H1 (cell line): ENCODE results near the gene YPEL4. TPM values are rescaled to one million over a fixed set of nuclear protein-coding genes. Genes with fewer than 3 reads are reported as not detected.
"Not testable (repeated sequence)": the region's sequence is repeated elsewhere in the genome, so short reads cannot be mapped to it uniquely, and the experiment has no call there.

ENCODE experiments used
- CTCF ChIA-PET: fragments of 300-600 bp; sonication (Branson Sonifier 250); formaldehyde crosslinking; loops from one replicate; lab custom pipeline; 2021; ENCODE audit not compliant: partially characterized antibody; lab: Charles Lee
- POLR2A ChIA-PET: fragments of 300-600 bp; sonication (Branson Sonifier 250); formaldehyde crosslinking; loops from one replicate; lab custom pipeline; 2021; ENCODE audit warnings: inconsistent platforms; ENCODE audit not compliant: partially characterized antibody; lab: Charles Lee
- DNase-seq, 2 experiments: peaks; one replicate each; pipeline versions ENCODE4 v3.0.0 to v3.0.0-alpha.2; 2010 to 2022; ENCODE audit warnings: low spot score in 2 of 2, low read depth in 1 of 2, mixed read lengths in 1 of 2
- FAIRE-seq: peaks from 2 replicates; lab custom pipeline; 2011; peaks lifted over from hg19 to GRCh38; lab: Jason Lieb, UNC
- H2AFZ ChIP-seq: 2 replicates; pipeline ENCODE4 v1.8.1; 2012; ENCODE audit warnings: low read length, inconsistent platforms
- H2AK5ac ChIP-seq: 2 replicates; pipeline ENCODE4 v1.6.1; 2013; ENCODE audit warnings: low read depth, low read length
- H2BK120ac ChIP-seq: replicated peaks from 2 replicates; pipeline ENCODE3; 2013; ENCODE audit warnings: low read depth, low read length, inconsistent platforms
- H2BK12ac ChIP-seq: 2 replicates; pipeline ENCODE4 v1.6.1; 2013; ENCODE audit warnings: low read depth, low read length
- H2BK15ac ChIP-seq: 2 replicates; pipeline ENCODE4 v1.6.1; 2013; ENCODE audit warnings: low read length
- H2BK20ac ChIP-seq: 2 replicates; pipeline ENCODE4 v1.6.1; 2013; ENCODE audit warnings: low read length
- H2BK5ac ChIP-seq: 2 replicates; pipeline ENCODE4 v1.6.1; 2013; ENCODE audit warnings: low read depth, low read length
- H3K14ac ChIP-seq: 2 replicates; pipeline ENCODE4 v1.6.1; 2013; ENCODE audit warnings: inconsistent platforms; ENCODE audit not compliant: insufficient read length
- H3K18ac ChIP-seq: 2 replicates; pipeline ENCODE4 v1.6.1; 2013; ENCODE audit warnings: low read length; ENCODE audit errors: extremely low read depth
- H3K23ac ChIP-seq: 2 replicates; pipeline ENCODE4 v1.6.1; 2013; ENCODE audit warnings: inconsistent platforms; ENCODE audit not compliant: insufficient read length
- H3K23me2 ChIP-seq: 2 replicates; pipeline ENCODE4 v1.6.1; 2013; ENCODE audit warnings: low read depth, low read length
- H3K27ac ChIP-seq: 2 replicates; pipeline ENCODE4 v1.6.1; 2011; ENCODE audit warnings: low read depth, low read length, inconsistent platforms
- H3K27me3 ChIP-seq, 4 experiments: replicated peaks in 1 of 4; 1 replicate in 1 of 4; 2 replicates in 3 of 4; pipeline versions ENCODE4 v1.6.1 to v1.8.1; 2011 to 2013; ENCODE audit warnings: low read length in 3 of 4, mild to moderate bottlenecking in 3 of 4, inconsistent platforms in 2 of 4, mixed read lengths in 2 of 4, moderate library complexity in 1 of 4; ENCODE audit not compliant: control insufficient read depth in 3 of 4, insufficient read depth in 3 of 4; ENCODE audit errors: extremely low read depth in 1 of 4
- H3K36me3 ChIP-seq, 4 experiments: 2 replicates each; pipeline versions ENCODE4 v1.6.1 to v1.8.1; 2011 to 2013; ENCODE audit warnings: mild to moderate bottlenecking in 4 of 4, low read length in 3 of 4, moderate library complexity in 2 of 4, control low read depth in 1 of 4, inconsistent platforms in 1 of 4; ENCODE audit not compliant: insufficient read depth in 4 of 4, control insufficient read depth in 2 of 4
- H3K4ac ChIP-seq: replicated peaks from 2 replicates; pipeline ENCODE3; 2013; ENCODE audit warnings: low read length, low read depth, mixed read lengths, inconsistent platforms; ENCODE audit not compliant: insufficient read length
- H3K4me1 ChIP-seq, 4 experiments: replicated peaks in 1 of 4; 1 replicate in 1 of 4; 2 replicates in 3 of 4; pipeline versions ENCODE4 v1.6.1 to v1.8.1; 2011 to 2013; ENCODE audit warnings: low read length in 3 of 4, inconsistent platforms in 2 of 4, mixed read lengths in 1 of 4; ENCODE audit not compliant: insufficient read depth in 4 of 4, control insufficient read depth in 3 of 4
- H3K4me2 ChIP-seq, 2 experiments: 2 replicates each; pipeline versions ENCODE4 v1.6.1 to v1.8.1; 2011 to 2013; ENCODE audit warnings: low read depth in 2 of 2, low read length in 2 of 2, control low read depth in 1 of 2, inconsistent platforms in 1 of 2, mild to moderate bottlenecking in 1 of 2; ENCODE audit not compliant: insufficient read depth in 1 of 2
- H3K4me3 ChIP-seq, 4 experiments: fragments of 200-600, 300-600 bp in 1 of 4; sonication (generic), shearing (Covaris generic), sonication (Bioruptor Twin) in 1 of 4; 2 replicates each; pipeline versions ENCODE4 v1.5.1 to v1.8.1; 2011 to 2016; ENCODE audit warnings: low read length in 4 of 4, low read depth in 3 of 4, control low read depth in 2 of 4, inconsistent platforms in 2 of 4, mild to moderate bottlenecking in 2 of 4, mixed read lengths in 1 of 4, moderate library complexity in 1 of 4; ENCODE audit not compliant: insufficient read depth in 2 of 4; ENCODE audit errors: extremely low read depth in 1 of 4
- H3K56ac ChIP-seq: replicated peaks from 2 replicates; pipeline ENCODE3; 2013; ENCODE audit warnings: low read depth, mild to moderate bottlenecking, mixed read lengths, low read length, inconsistent platforms; ENCODE audit not compliant: insufficient read length
- H3K79me1 ChIP-seq: 2 replicates; pipeline ENCODE4 v1.6.1; 2013; ENCODE audit warnings: low read depth, low read length, control low read depth
- H3K79me2 ChIP-seq, 2 experiments: 2 replicates each; pipeline versions ENCODE4 v1.6.1 to v1.8.1; 2012 to 2013; ENCODE audit warnings: low read length in 2 of 2, mild to moderate bottlenecking in 2 of 2, inconsistent platforms in 1 of 2; ENCODE audit not compliant: insufficient read depth in 2 of 2, control insufficient read depth in 1 of 2
- H3K9ac ChIP-seq, 4 experiments: replicated peaks in 1 of 4; 1 replicate in 1 of 4; 2 replicates in 3 of 4; pipeline versions ENCODE4 v1.6.1 to v1.8.1; 2011 to 2013; ENCODE audit warnings: low read depth in 3 of 4, low read length in 3 of 4, control low read depth in 2 of 4, mild to moderate bottlenecking in 2 of 4, moderate library complexity in 2 of 4, inconsistent platforms in 1 of 4; ENCODE audit errors: extremely low read depth in 1 of 4
- H3K9me3 ChIP-seq, 2 experiments: 2 replicates each; pipeline versions ENCODE4 v1.6.1 to v1.8.1; 2012 to 2013; ENCODE audit warnings: mild to moderate bottlenecking in 2 of 2, moderate library complexity in 2 of 2, control low read depth in 1 of 2, inconsistent platforms in 1 of 2, low read depth in 1 of 2, low read length in 1 of 2, mixed read lengths in 1 of 2; ENCODE audit not compliant: insufficient read depth in 2 of 2
- H4K20me1 ChIP-seq, 2 experiments: replicated peaks in 1 of 2; 2 replicates each; pipeline versions ENCODE3 to v1.8.1; 2011 to 2013; ENCODE audit warnings: inconsistent platforms in 2 of 2, low read length in 2 of 2, mild to moderate bottlenecking in 1 of 2; ENCODE audit not compliant: insufficient read depth in 2 of 2, control insufficient read depth in 1 of 2
- H4K5ac ChIP-seq: 2 replicates; pipeline ENCODE4 v1.6.1; 2013; ENCODE audit warnings: low read length, low read depth, mixed read lengths, inconsistent platforms; ENCODE audit not compliant: insufficient read length
- H4K8ac ChIP-seq: 2 replicates; pipeline ENCODE4 v1.8.0; 2013; ENCODE audit warnings: mild to moderate bottlenecking, moderate library complexity, low read length, inconsistent platforms; ENCODE audit not compliant: insufficient read depth; ENCODE audit errors: extremely low read depth
- H4K91ac ChIP-seq: replicated peaks from 2 replicates; pipeline ENCODE3; 2013; ENCODE audit warnings: low read length, mixed read lengths, inconsistent platforms; ENCODE audit not compliant: insufficient read length
- HDAC6 ChIP-seq: IDR thresholded peaks from one replicate; pipeline ENCODE4 v1.7.1; 2012; ENCODE audit warnings: low read depth, mild to moderate bottlenecking, inconsistent platforms, low read length, moderate library complexity
- NANOG ChIP-seq: IDR thresholded peaks from 2 replicates; pipeline ENCODE4 v1.6.1; 2011; ENCODE audit warnings: low read length, low read depth, mild to moderate bottlenecking, inconsistent platforms; ENCODE audit not compliant: insufficient read depth, poor library complexity, severe bottlenecking
- WGBS, 2 experiments: shearing (Covaris generic) in 1 of 2; methylation state at CpG; one replicate each; pipeline versions ENCODE4 v1.1.6 to v1.1.7; 2013 to 2015; ENCODE audit warnings: low lambda C conversion rate in 2 of 2, mixed read lengths in 2 of 2, inconsistent platforms in 1 of 2, low coverage in 1 of 2, missing lambda C conversion rate in 1 of 2; ENCODE audit not compliant: insufficient replicate concordance in 2 of 2, insufficient coverage in 1 of 2, insufficient read length in 1 of 2; ENCODE audit errors: extremely low coverage in 1 of 2, missing lambda C conversion rate in 1 of 2; 5-methylcytosine and 5-hydroxymethylcytosine counted together
- polyA plus RNA-seq, 7 experiments: library from polyadenylated mRNA; depleted of rRNA in 3 of 7; stranded (reverse) in 5 of 7; unstranded in 2 of 7; fragments of >200 nt in 5 of 7; fragments of 200-250 nt in 2 of 7; gene quantifications; 1 replicate in 5 of 7; 2 replicates in 1 of 7; 4 replicates in 1 of 7; pipeline versions ENCODE4 v1.2.1 to v1.2.3, GENCODE V29; 2011 to 2013; ENCODE audit warnings: missing spikeins in 2 of 7, mixed read lengths in 2 of 7
- total RNA-seq: library from RNA; stranded (reverse); fragmentation: NEBNext Ultra II Directional; extraction: Animal tissue kit (Norgen Biotek cat#: 25700); gene quantifications from 2 replicates; pipeline ENCODE4 v1.2.1, GENCODE V29; 2021

Gene YPEL4
- total and polyA plus RNA-seq, 2 of the 8 experiments (the other 6 are each of a cell fraction or from before 2014, with no cell fraction given), result 0.13 to 0.38 TPM

- TF ChIP-seq NANOG, result no peak
- TF ChIP-seq HDAC6, result no peak
Observed at GRCh38 chr11:57698843-57699365, 49.2 kb upstream of the YPEL4 start (continued).

GRCh38 chr11:57690474-57690873 lies 40.8 kb upstream of the YPEL4 start:
- not testable (repeated sequence) for H4K8ac ChIP-seq, H3K27me3 ChIP-seq, H4K20me1 ChIP-seq, H3K23me2 ChIP-seq, H2BK120ac ChIP-seq, H3K56ac ChIP-seq, H3K9me3 ChIP-seq, H2BK5ac ChIP-seq, FAIRE-seq, H3K23ac ChIP-seq, H3K27ac ChIP-seq, H2BK12ac ChIP-seq, H3K4me3 ChIP-seq, H3K18ac ChIP-seq, H3K79me1 ChIP-seq, H3K79me2 ChIP-seq, H3K9ac ChIP-seq, DNase-seq, H2BK20ac ChIP-seq, H3K4me2 ChIP-seq, H2AK5ac ChIP-seq, H3K14ac ChIP-seq, H4K91ac ChIP-seq, H2BK15ac ChIP-seq, H2AFZ ChIP-seq, H3K4ac ChIP-seq, H4K5ac ChIP-seq, H3K4me1 ChIP-seq
- POLR2A ChIA-PET, result interaction anchor here (0.6 kb wide), 1 partner anchor 26 kb away, joined by 3 read pairs; no protein-coding TSS in a partner anchor
- 96% methylated on average over 5 of the region's 5 CpGs; no CpG with 5 or more reads in 1 of the 2 experiments for WGBS, 2 experiments
- H3K36me3 ChIP-seq, result peaks cover 9 to 73% (median 44%) of the 10 kb centered on the region in 4 experiments
- CTCF ChIA-PET, result interaction anchor here (1.2 kb wide), 1 partner anchor 123 kb away, joined by 4 read pairs; the partner anchor contains the start of gene UBE2L6
